IPS-20b (cell line): ENCODE measurements around the gene PLCB4.

Experiments used
- H3K27ac ChIP-seq: one replicate; pipeline ENCODE4 v1.5.1; 2013; ENCODE audit warnings: low read length
- H3K27me3 ChIP-seq: 2 replicates; pipeline ENCODE4 v1.6.1; 2013; ENCODE audit warnings: mild to moderate bottlenecking, low read length, inconsistent platforms; ENCODE audit not compliant: insufficient read depth
- H3K36me3 ChIP-seq: 2 replicates; pipeline ENCODE4 v1.6.1; 2013; ENCODE audit warnings: low read depth, mild to moderate bottlenecking, inconsistent platforms, low read length, moderate library complexity; ENCODE audit not compliant: insufficient read depth
- H3K4me1 ChIP-seq: 2 replicates; pipeline ENCODE4 v1.6.1; 2013; ENCODE audit warnings: mild to moderate bottlenecking, control low read depth, inconsistent platforms, low read length, moderate library complexity; ENCODE audit not compliant: insufficient read depth
- H3K4me3 ChIP-seq: 2 replicates; pipeline ENCODE4 v1.5.1; 2013; ENCODE audit warnings: mild to moderate bottlenecking, low read length, inconsistent platforms
- H3K9ac ChIP-seq: 2 replicates; pipeline ENCODE4 v1.6.1; 2013; ENCODE audit warnings: low read depth, mild to moderate bottlenecking, inconsistent platforms, low read length, moderate library complexity
- H3K9me3 ChIP-seq: 2 replicates; pipeline ENCODE4 v1.6.1; 2013; ENCODE audit warnings: mild to moderate bottlenecking, low read depth, low read length, inconsistent platforms; ENCODE audit not compliant: insufficient read depth

Gene PLCB4

DNA sequence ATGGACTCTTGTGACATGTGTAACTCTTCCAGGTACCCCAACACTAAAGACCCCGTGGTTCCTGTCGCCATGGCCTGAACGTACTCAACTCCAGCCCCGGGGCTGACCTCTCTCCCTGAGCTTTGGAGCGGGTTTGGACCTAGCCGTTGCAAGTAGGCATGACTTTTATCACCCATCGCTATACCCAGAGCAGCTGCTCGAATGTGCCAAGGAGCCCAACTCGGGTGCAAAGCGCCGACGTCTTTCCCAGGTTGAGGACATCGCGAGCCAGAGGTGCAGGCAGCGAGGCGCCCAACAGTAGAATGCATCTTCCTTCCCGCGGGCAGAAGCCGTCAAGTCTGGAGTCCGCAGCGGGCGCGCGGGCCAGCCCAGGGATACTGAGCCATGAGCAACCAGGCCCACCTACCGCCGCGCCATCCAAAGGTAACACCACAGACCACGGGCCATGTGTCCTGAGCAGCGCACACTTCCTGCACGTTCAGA, 439.9 kb downstream of the PLCB4 start:
- Histone ChIP-seq H3K36me3 (no peaks in the 10 kb centered on the region), H3K9me3 (no peaks in the 10 kb centered on the region; the same call in 1 of the 2 replicates), H3K9ac (no peak overlapping the region), H3K4me3 (peak overlapping the region; percentile 65), H3K4me1 (peaks cover 24% of the 10 kb centered on the region; the same call in 1 of the 2 replicates), H3K27ac (no peak overlapping the region), H3K27me3 (peaks cover 99% of the 10 kb centered on the region)

DNA sequence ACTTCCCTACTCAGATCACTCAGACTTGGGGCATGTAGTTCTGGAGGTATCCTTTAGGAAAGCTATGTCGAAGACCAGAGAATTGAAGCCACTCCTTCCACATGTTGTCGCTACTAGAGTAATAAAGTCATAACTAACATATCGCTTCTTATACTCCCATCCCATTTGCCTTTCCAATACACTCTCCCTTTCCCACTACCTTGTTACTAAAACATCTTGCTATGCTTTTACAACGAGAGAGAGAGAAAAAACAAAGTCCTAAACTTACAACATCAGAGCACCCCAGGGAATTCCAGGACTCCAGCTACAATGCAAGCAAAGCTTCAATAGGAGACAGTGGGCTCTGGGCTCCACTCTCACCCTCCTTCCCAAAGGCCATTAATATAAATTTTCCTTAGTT, 440.4 kb downstream of the PLCB4 start:
- Histone ChIP-seq H3K4me1 (peaks cover 23% of the 10 kb centered on the region; the same call in 1 of the 2 replicates), H3K4me3 (peak overlapping the region; percentile 65; the same call in 1 of the 2 replicates), H3K27me3 (peaks cover 99% of the 10 kb centered on the region), H3K36me3 (no peaks in the 10 kb centered on the region), H3K27ac (no peak overlapping the region), H3K9me3 (no peaks in the 10 kb centered on the region; the same call in 1 of the 2 replicates), H3K9ac (no peak overlapping the region)

- Histone ChIP-seq H3K36me3 (no peaks in the 10 kb centered on the region), H3K9me3 (no peaks in the 10 kb centered on the region; the same call in 1 of the 2 replicates), H3K27ac (no peak overlapping the region), H3K4me3 (no peak overlapping the region), H3K9ac (no peak overlapping the region), H3K4me1 (peaks cover 22% of the 10 kb centered on the region; the same call in 1 of the 2 replicates), H3K27me3 (peaks cover 100% of the 10 kb centered on the region)
Measured at GRCh38 chr20:9510911-9511310, 442.0 kb downstream of the PLCB4 start.

DNA sequence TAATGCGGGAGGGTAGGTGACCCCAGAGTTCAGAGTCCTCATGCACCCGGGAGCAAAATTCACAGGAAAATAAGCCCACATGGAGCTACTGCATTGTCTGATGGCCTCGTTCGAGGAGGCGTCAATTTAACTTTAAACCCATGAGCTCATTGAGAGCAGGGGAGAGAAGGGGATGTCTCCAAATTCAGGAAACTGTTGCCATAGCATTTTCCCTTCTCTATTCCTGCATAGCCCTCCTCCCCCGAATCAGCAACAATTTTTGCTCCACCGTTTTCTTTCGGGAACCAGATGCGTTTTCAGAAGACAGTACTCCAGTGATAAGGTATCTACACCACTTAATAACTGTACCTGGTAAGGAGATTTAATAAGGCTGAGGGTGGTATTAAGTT, 445.2 kb downstream of the PLCB4 start:
- Histone ChIP-seq H3K27ac (no peak overlapping the region), H3K36me3 (no peaks in the 10 kb centered on the region), H3K9me3 (no peaks in the 10 kb centered on the region), H3K4me1 (peaks cover 29% of the 10 kb centered on the region), H3K27me3 (peaks cover 100% of the 10 kb centered on the region), H3K4me3 (peak overlapping the region; percentile 60), H3K9ac (no peak overlapping the region)

DNA sequence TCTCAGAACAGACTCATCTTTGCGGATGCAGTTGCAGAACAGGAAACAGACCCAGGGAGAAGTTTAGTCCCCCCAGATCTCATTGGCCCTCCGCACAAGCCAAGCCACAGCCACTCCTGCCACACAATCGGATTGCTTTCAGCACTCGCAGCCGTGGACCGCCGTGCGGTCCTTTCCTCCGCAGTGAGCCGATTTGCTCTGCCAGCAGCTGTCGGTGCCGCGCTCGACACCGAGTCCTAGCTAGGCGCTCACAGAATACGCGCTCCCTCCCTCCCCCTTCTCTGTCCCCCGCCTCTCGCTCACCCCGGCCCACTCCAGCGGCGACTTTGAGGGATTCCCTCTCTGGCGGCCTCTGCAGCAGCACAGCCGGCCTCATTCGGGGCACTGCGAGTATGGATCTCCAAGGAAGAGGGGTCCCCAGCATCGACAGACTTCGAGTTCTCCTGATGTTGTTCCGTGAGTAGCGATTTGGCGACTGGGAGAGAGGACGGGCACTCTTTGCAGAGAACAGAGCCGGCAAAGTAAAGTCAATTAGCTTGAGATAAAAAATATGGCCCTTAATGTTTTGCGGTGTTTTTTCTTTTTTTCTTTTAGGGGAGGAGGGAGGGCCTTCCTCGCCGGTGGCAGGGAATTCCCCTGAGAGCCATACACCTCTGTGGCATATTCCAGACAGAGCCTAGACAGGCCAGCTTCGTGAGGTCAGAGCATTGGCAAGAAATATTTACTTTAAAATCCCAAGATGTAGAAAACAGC, 445.8 kb downstream of the PLCB4 start, which contains the start of gene LAMP5:
Gene LAMP5 (plus strand): TSS at position 130 of the 753 bp plus-strand sequence. CDS start 263 bp downstream, at position 393.
- no peaks in the 10 kb centered on the region for H3K36me3 ChIP-seq
- H3K4me1 ChIP-seq, result peaks cover 34% of the 10 kb centered on the region
- no peaks in the 10 kb centered on the region for H3K9me3 ChIP-seq
- H3K27ac ChIP-seq, result no peak within 1 kb of the TSS
- H3K9ac ChIP-seq, result peak within 1 kb of the TSS; percentile 25; the same call in 1 of the 2 replicates
- peaks cover 100% of the 10 kb centered on the region for H3K27me3 ChIP-seq
- H3K4me3 ChIP-seq, result peak within 1 kb of the TSS; percentile 60

- Histone ChIP-seq H3K9me3 (no peaks in the 10 kb centered on the region), H3K36me3 (no peaks in the 10 kb centered on the region), H3K4me3 (peak overlapping the region; percentile 60), H3K27me3 (peaks cover 100% of the 10 kb centered on the region), H3K9ac (no peak overlapping the region), H3K27ac (no peak overlapping the region), H3K4me1 (peaks cover 39% of the 10 kb centered on the region)
Measured at GRCh38 chr20:9515214-9515585, 446.3 kb downstream of the PLCB4 start.

DNA sequence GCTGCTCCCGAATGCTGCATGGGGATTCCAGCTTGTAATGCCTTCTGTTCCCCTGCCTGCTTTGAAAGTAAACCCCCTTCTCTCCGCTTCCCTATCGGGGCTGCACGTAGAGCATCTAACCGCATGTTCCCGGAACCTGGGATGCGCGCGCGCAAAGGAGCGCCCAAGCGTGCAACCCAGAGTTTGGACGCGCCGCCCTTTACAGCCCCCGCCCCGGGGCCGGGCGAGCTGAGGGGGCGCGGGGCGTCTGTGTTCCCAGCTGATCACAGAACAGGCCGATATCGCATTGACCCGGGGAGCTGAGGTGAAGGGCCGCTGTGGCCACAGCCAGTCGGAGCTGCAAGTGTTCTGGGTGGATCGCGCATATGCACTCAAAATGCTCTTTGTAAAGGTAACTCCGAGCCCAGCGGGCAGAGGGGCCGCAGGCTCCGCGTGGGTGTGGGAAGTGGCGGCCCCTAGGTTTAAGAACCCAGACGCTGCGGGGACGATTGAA, 446.9 kb downstream of the PLCB4 start:
- Histone ChIP-seq H3K27ac (no peak overlapping the region), H3K4me3 (peak overlapping the region; percentile 60), H3K9ac (no peak overlapping the region), H3K4me1 (peaks cover 42% of the 10 kb centered on the region), H3K27me3 (peaks cover 100% of the 10 kb centered on the region), H3K9me3 (no peaks in the 10 kb centered on the region), H3K36me3 (no peaks in the 10 kb centered on the region)

- peaks cover 100% of the 10 kb centered on the region for H3K27me3 ChIP-seq
- no peak overlapping the region for H3K9ac ChIP-seq
Measured at GRCh38 chr20:9516234-9516871, 447.5 kb downstream of the PLCB4 start.

GRCh38 chr20:9517297-9518162, 448.6 kb downstream of the PLCB4 start:
- Histone ChIP-seq H3K27ac (no peak overlapping the region), H3K9ac (no peak overlapping the region), H3K36me3 (no peaks in the 10 kb centered on the region), H3K4me3 (no peak overlapping the region), H3K9me3 (no peaks in the 10 kb centered on the region), H3K4me1 (peaks cover 42% of the 10 kb centered on the region), H3K27me3 (peaks cover 100% of the 10 kb centered on the region)

More at GRCh38 chr20:9516234-9516871, 447.5 kb downstream of the PLCB4 start:
- Histone ChIP-seq H3K9me3 (no peaks in the 10 kb centered on the region), H3K4me3 (peak overlapping the region; percentile 60), H3K36me3 (no peaks in the 10 kb centered on the region), H3K4me1 (peaks cover 42% of the 10 kb centered on the region), H3K27ac (no peak overlapping the region)

- peaks cover 90% of the 10 kb centered on the region for H3K27me3 ChIP-seq
- no peak overlapping the region for H3K9ac ChIP-seq
- H3K36me3 ChIP-seq, result no peaks in the 10 kb centered on the region
- no peaks in the 10 kb centered on the region for H3K9me3 ChIP-seq
- H3K4me1 ChIP-seq, result peaks cover 40% of the 10 kb centered on the region
- H3K4me3 ChIP-seq, result peak overlapping the region; percentile 12; the same call in 1 of the 2 replicates
- H3K27ac ChIP-seq, result no peak overlapping the region
Measured at GRCh38 chr20:9518576-9519175, 449.8 kb downstream of the PLCB4 start.

- H3K9ac ChIP-seq, result no peak overlapping the region
- peaks cover 36% of the 10 kb centered on the region for H3K4me1 ChIP-seq
- H3K9me3 ChIP-seq, result no peaks in the 10 kb centered on the region
- no peaks in the 10 kb centered on the region for H3K36me3 ChIP-seq
- H3K27ac ChIP-seq, result no peak overlapping the region
- H3K4me3 ChIP-seq, result no peak overlapping the region
- H3K27me3 ChIP-seq, result peaks cover 76% of the 10 kb centered on the region
Measured at GRCh38 chr20:9520086-9520485, 451.2 kb downstream of the PLCB4 start.
